Ammon's horn (tissue), 1 donor: ENCODE data around the gene PPIB.
A peak's percentile ranks its signal among the peaks of the same experiment; 100 is the strongest.

Experiments used
- DNase-seq: peaks from one replicate; pipeline ENCODE4 v3.0.0-alpha.2; 2016; ENCODE audit warnings: low spot score

Gene PPIB

DNA sequence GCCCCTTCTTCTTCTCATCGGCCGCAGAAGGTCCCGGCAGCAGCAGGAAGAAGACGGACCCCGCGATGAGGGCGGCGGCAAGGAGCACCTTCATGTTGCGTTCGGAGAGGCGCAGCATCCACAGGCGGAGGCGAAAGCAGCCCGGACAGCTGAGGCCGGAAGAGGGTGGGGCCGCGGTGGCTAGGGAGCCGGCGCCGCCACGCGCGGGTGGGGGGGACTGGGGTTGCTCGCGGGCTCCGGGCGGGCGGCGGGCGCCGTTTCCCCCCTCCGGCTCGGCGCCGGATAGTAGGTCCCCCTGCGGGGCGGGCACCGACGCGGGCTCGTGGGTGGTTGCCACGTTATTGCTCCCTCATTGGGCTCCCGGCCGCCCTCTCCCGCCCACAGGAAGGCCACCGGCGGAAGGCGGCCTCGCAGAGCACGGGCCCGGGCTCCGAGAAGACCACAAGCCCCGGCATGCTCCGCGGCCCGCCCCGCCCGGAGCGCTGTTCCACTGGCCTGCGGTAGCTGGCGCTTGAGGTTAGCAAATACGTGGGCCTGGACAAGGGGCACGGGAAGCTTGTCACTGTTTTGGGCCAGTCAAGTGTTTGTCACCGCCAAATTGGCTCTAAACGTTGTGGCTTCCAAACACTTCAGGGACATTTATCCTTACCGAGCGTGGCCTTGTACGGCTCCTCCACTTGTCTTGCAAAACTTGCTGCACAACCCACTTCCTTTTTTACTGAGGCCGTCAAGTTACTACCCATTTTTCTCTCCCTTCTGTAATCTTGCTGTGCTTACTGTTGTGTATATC lies at the start of gene PPIB:
PPIB (minus strand) TSS at position 154 of the 790 bp plus-strand sequence; CDS start at position 118, 36 bp downstream.
- DNase-seq, result peak; percentile 99

DNA sequence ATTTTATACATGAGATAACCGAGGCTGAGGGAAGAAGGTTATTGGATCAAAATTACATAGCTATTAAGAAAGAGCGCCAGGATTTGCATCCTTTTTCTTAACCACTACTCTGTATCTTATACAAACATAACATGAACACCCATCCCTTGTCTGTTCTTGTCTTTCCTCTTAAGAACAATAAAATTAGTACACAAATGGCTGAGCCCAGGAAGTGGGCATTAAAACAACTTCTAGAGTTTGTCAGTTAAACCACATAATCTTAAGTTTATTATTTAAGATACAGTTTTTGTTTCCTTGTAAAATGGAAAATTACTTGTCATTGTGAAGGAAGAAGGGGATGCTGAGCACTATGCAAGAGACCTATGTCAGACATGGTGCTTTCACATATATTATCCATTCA lies 48.9 kb upstream of the PPIB start:
- no peak for DNase-seq

DNA sequence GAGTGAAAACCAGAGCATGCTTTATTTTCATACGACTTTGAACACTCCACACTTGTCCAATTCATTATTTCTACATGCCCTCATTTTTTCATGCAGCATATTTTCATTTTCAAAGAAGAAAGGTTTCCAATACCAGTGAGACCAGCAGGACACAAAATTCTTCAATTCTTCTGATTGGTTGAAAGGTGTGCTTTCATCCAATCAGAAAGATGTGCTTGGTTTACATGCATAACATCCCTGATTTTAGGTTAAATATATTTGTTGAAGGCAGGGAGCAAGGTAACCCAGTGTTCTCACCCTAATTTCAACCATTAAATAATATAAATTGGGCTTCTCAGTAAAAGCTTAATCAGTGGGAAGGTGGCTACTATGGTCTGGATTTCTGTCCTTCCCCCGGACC lies 47.5 kb upstream of the PPIB start:
- DNase-seq, result no peak

DNA sequence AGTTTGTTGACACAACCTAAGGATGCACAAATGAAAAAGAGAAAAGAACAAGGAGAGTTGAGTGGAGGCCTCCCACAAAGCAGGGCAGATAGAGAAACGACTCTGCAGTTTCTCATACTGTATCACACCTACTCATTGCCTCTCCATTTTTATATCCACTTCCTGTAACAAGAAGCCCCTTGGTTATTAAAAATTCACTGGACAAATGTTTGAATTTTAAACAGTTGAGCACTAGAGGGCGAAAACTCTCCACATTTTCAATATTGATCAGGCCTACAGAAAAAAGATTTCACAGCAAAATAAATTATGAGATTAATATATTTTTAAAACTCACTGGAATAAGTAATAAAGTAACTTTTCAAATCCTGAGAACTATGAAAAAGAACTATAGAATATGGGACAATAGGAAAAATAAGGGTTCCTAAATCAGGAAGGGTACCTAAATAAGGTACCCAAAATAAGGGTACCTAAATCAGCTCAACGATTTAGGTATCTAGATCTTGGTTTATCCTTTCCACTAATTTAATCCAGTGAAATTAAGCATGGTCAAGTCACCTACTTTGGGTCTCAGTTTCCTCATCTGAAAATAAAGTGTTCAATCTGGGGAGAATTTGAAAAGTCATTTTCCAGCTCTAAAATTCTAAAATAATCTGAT lies 47.0 kb upstream of the PPIB start:
- DNase-seq, result no peak

DNA sequence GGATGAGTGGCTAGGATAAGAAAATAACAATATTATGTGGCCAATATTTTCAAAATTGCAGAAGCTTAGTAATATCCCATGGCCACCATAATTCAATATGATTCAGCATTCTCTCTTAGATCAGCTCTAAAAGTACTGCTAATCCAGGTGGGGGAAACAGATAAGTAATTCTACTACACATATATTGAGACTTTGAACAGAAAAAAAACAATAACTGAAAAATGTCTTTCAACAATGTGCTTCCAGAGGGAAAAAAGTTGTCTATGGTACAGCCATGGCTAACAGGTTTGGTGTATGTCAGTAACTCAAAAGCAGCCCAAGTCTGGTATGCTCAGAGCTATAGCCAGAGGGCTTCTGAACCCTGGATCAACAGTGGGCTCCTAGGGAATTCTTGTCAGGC lies 42.4 kb upstream of the PPIB start:
- no peak for DNase-seq

DNA sequence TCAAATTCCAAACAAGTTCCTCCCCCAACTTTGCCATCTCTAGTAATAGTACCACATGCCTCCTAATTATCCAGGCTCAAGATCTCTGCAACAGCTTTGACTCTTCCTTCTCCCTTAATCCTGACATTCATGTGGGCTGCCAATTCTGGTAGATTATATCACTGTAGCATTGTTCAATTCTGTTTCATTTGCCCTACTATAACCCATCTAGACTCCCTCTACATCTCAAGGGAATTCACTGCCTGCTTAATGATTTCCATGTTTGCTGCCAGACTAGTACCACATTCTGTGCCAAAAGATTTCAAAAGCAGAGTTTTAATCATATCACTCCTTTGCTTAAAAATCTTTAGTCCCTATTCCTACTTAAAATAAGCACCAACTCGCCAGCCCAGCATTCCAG lies 34.6 kb upstream of the PPIB start:
- DNase-seq, result no peak

DNA sequence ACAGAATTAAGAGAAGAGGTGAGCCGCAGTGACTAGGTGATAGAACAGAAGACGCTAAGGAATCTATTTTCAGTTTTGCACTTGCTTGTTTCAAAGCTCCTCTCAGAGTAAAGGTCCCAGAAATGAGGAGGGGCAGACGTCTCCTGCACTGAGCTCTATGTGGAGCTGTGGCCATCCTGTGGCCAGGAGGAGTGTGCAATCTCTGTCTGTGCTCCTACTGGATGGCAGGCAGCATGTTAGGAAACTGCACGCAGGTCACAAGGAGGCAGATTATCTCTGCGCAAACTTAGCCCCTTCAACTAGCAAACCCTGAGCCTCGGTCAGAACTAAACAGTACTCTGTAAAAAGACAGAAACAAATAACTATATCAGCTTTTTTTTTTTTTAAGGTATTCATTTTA lies 31.1 kb upstream of the PPIB start:
- no peak for DNase-seq

DNA sequence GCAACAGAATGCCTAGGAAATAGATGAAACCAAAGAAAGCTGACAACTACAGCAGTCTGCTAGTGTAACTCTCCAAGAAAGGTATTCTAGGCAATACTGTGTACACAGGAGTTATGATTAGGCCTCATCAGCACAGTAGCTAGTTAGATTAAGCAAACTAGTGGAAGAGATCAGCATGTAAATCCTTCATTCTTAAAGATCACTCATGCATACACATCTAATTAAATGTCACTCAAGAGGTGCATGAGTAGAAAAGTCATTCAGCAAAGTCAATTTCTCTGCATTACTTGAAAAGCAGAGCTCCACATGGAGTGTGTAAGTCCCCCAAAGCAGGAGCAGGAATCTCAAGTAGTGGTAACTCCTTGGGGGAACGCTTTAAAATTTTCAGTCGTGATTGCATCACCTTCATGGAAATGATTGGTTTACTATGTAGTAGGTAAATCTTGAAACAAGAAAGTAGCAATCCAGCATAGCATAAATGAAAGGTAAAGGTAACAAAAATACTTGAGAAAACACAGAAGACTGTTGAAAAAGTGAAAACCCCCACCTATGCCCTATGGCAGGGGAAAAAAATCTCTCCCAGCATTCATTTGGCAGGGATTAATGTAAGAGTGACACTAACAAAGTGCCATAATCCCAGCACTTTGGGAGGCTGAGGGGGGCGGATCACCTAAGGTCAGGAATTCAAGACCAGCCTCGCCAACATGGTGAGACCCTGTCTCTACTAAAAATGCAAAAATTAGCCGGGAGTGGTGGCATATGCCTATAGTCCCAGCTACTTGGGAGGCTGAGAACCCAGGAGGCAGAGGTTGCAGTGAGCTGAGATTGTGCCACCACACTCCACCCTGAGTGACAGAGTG lies 29.4 kb upstream of the PPIB start:
- DNase-seq, result no peak

DNA sequence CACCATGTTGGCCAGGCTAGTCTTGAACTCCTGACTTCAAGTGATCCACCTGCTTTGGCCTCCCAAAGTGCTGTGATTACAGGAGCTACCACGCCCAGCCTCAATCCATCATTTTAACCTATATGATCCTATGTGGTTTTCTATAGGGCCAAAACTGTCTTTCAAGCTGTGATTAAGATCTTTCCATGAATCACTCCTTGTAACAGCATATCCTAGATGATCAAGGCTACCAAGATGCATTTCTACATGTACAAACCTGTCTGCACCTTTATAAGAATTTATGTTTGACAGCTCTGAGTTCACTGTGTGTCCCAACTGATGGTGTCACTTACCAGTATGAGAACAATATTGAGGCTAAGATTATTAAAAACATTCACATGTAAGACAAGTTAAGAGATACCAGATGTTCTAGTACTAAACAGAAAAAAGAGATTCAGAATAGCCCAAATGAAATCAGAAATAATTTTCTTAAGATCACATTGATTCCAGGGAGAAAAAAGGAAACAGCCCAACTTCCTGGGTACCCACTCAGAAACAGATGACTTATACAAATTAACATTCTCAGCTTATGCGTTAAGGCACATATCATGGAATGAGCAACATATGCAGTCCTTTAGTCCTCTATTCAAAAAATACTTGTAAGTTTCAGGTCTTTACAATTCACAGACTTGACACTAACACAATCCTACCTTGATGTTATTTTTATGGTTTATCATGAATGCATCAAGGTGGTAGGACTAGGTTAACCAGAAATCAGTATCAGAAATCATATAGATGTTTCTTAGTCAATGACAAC lies 24.8 kb upstream of the PPIB start:
- DNase-seq, result no peak

DNA sequence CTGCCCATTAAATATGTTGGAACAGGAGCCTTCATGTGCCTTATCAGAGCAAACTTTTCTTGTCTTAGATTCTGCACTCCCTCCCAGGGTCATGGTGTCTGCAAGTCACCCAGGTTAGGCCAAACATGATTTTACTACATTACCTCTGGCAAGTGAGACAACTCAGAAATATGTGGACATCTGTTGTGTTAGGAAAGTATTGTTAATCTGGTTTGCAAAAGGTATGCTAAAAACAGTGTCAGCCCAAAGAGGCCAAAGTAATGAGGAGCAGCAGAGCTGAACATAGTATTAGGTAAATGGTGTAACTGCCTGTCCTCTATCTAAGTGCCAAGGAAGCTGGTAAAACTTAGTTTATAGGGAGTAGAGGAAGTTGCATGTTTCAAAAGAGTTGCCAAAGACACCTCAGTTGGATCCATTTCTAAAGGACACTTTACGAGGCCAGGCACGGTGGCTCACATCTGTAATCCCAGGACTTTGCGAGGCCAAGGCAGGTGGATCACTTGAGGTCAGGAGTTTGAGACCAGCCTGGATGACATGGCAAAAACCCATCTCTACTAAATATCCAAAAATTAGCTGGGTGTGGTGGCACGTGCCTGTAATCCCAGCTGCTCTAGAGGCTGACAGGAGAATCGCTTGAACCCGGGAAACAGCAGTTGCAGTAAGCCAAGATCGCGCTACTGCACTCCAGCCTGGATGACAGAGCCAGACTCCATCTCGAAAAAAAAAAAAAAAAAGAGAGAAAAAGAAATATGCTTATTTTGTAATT lies 22.5 kb upstream of the PPIB start:
- DNase-seq, result no peak

DNA sequence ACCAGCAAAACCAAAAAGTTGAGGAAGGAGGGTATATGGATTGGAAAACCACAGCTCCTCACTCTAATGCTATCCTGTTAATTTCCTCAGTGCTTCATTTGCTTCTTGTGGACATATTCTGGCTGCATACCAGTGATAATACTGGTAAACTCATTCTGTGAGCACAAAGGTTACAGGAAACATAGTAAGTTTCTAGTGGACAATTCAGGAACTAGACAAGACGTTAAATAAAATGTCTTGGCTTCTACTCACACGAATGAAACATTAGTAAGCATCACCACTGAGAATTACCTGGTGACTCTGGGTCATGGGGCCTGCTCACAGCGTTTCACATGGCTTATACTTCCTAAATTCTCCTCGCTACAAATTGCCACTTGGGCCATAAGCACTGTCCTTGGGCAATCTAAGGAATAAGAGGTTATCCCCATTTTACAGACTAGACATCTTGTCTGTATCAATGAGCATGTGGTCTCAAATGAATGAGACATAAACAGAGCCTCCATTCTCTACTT lies 20.1 kb upstream of the PPIB start:
- DNase-seq, result no peak

DNA sequence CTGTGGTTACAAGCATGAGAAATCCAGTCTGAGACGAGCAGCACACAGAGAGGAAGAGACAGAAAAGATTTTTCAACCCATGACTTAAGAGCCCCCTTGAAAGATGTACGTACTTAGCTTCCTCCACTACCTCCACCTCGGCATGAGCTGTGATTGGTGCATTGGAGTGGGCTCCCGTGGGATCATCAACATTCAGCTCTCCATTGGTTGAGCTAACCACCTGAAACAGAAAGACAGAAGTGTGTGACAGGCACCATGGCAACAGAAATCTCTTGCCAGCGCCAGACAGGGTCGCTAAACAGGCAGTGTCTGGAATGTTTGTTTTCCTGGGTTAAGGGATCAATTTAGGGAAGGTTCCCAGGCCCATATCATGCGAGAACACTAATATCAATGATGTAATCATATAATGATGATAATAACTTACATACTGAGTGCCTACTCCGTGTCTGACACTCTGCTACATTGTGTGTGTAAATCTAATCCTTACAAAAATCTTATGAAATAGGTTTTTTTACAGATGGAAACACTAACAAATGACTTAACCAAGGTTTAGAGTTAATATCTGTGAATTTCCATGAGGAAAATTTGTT lies 17.5 kb upstream of the PPIB start:
- peak; percentile 51 for DNase-seq

DNA sequence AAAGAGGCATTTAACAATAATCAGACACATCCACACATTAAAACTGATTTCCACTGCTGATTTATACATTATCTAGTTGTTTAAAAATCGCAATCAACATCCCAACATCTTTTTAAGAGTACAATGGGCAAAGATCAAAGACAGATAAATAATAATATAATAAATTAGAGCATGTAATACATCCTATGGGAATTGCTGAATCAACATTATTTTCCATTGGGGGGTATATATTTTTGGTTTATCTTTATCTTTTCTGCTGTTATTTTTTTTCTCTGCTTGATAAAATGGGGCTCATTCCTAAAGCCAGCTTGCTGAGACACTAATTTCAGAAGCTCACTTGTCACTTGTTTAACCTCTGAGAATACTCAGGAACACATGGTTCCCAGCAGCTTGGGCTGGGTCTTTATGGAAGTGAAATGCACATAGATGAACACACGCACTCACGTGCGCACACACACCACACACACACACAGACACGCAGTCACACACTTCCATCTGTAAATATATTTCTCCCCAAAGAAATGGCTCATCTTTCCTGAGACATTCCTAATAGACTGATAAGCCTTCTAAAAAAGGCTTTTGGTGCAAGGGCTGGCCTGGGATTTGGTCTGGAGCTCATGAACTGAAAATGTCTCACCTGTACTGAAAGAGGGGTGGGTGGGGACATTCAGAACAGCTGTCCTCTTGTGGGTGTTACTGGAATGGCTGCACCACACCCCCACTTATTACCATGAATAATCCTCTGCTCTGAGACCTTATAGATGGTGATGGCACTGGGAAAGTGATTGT lies 3.5 kb upstream of the PPIB start:
- DNase-seq, result no peak

DNA sequence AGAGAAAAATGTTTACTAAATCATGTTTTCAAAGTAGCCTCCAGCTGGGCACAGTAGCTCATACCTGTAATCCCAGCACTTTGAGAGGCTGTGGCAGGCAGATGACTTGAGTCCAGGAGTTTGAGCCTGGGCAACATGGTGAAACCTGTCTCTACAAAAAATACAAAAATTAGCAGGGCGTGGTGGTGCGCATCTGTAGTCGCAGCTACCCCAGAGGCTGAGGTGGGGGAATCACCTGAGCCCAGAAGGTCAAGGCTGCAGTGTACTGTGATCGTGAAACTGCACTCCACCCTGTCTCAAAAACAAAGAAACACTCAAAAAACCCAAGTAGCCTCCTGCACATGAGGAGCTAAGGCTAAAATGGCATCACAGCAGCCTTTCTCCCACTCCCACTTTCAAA lies 1.6 kb upstream of the PPIB start:
- no peak for DNase-seq

DNA sequence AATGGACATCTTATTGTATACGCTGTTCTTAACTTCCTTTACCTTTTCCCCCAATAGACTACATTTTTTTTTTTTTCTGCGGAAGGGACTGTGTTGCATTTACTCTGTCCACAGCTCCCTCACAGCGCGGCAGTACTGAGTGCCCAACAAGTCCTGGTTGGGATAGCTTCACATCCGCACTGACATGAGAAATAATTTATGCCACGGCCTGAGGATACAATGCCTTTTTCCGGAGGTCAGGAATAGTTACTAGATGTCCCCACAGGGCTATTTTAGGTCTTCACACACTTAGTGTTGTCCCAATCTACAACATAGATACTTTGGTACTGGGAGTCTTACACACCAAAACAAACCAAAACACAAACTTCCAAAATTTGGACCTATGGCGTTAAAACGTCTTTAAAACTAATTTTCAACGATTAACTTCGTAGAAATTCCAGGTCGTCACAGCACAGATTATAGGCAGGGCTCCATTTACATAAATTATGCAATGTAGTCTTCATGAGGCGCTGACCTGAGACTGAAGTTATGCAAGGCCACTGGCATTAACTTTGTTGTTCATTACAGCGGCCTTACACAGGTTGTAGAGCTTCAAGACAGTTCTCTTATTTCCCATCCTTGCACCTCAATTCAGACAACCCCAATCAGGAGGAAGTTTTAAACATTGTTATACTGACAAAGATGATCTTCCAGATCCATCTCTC lies 989 bp upstream of the PPIB start:
- DNase-seq, result no peak

DNA sequence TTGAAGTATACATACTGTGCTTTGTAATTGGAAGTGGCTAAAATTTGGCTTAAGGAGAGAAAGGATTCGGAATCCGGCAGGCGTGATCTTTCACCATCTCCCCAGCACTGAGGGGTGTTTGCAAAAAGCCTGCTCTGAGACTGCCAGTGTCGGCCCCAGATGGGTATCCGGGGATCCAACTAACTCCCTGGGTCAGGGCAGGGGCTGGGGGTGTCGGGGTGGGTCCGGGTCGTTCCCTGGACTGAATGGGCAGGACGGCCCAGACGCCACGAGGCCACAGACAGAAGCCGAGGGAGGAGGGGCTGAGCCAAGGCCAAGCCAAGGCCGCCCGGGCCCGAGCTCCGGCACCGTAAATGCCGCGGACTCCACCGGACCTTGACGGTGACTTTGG lies 349 bp downstream of the PPIB start:
- no peak for DNase-seq

DNA sequence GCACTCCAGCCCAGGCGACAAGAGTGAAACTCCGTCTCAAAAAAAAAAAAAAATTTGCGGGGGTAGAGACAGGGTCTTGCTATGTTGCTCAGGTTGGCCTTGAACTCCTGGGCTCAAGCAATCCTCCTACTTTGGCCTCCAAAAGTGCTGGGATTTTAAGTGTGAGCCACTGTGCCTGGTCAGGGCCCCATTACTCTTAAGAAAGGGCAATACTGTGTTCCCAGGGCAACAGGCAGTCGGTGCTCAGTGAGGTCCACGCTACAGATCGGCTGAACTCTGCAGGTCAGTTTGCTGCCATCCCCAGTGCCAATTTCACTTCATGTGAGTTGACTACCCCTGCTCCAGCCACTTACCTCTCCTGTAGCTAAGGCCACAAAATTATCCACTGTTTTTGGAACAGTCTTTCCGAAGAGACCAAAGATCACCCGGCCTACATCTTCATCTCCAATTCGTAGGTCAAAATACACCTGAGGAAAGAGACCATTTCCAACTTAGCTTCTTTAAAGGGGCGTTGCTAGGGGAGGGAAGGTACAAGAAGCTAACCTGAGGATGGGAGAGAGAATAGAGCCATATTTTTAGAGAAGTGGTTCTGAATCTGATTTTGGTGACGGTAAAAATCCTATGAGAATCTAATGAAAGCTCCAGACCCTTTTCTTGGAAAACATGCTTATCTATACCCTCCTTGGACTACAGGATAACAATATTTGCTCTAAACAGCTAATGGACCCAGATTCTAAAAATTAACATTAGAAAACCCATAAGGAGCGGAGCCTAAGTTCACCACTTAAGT lies 939 bp downstream of the PPIB start:
- no peak for DNase-seq
